ENCODE data around the gene DEPP1. TPM values are rescaled to one million over a fixed set of nuclear protein-coding genes. Genes with fewer than 3 reads are reported as not detected.
"Not testable (repeated sequence)": the region's sequence is repeated elsewhere in the genome, so short reads cannot be mapped to it uniquely, and the experiment has no call there.

The DEPP1 gene
- 10 to 100 TPM in 1 of 4 donors, 1 to 10 TPM in 3; 7.2 to 30.0 (median 7.9) TPM for polyA plus RNA-seq (ENCODE audit: insufficient read length in 4 of 4)

- peak; percentile 89 to 96 (median 92) for DNase-seq (ENCODE audit: low read depth in 4 of 4, low spot score in 3 of 4)
Observed at GRCh38 chr10:44978570-44979280, at the start of gene DEPP1. DEPP1 (minus strand) TSS chr10:44978809; CDS start chr10:44978030, 779 bp downstream.

GRCh38 chr10:45023426-45023825 is 44.8 kb upstream of the DEPP1 start:
- no peak for DNase-seq (ENCODE audit: low read depth in 4 of 4, low spot score in 3 of 4)

DNA sequence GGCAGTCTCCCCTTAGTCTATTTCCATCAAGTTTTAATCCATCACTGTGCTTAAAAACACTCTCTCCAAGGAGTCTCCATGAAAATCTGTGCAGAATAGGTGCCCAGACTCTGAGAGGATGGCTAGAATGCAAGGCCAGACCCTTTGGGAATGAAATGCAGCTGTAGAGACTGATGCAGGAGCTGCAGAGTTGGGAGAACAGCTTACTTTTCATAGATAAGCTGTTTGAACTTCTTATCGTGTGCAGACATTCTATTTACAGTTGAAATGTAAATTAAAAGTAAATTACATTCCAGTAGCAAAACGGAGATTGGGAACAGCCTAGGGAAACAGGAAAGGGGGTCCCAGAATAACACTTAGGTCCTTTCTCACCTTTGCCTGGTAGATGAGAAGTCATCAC is 37.0 kb upstream of the DEPP1 start:
- no peak for DNase-seq (ENCODE audit: low read depth in 4 of 4, low spot score in 3 of 4)

- not testable (repeated sequence) for DNase-seq (ENCODE audit: low read depth in 4 of 4, low spot score in 3 of 4)
Observed at GRCh38 chr10:45014557-45014956, 35.9 kb upstream of the DEPP1 start.

DNA sequence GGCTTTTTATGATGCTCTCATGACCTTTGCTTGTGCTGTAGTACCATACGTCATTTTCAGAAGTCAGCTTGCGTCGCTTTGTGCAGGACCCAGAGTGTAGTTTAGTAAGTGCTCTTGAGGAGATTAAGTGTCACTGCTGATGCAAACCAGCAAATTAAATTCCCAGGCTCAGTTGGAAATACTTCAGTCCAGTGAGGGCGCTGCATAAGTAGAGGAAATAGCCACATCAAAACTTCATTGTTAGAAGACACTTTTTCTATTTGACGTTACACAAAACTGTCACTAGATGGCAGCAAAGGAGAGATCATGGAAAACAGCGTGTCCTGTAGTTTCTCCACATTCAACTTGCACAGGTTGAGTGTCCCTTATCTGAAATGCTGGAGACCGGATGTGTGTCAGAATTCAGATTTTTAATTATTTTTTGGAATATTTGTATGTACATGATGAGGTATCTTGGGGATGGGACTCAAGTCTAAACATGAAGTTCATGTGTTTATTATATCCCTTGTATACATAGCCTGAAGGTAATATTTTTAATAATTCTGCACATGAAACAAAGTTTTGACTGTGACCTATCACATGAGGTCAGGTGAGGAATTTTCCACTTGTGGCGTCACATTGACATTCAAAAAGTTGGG is 30.0 kb upstream of the DEPP1 start:
- DNase-seq (ENCODE audit: low read depth in 4 of 4, low spot score in 3 of 4) = peak in 3 of 4 donors; percentile 74 to 84 (median 83)

DNA sequence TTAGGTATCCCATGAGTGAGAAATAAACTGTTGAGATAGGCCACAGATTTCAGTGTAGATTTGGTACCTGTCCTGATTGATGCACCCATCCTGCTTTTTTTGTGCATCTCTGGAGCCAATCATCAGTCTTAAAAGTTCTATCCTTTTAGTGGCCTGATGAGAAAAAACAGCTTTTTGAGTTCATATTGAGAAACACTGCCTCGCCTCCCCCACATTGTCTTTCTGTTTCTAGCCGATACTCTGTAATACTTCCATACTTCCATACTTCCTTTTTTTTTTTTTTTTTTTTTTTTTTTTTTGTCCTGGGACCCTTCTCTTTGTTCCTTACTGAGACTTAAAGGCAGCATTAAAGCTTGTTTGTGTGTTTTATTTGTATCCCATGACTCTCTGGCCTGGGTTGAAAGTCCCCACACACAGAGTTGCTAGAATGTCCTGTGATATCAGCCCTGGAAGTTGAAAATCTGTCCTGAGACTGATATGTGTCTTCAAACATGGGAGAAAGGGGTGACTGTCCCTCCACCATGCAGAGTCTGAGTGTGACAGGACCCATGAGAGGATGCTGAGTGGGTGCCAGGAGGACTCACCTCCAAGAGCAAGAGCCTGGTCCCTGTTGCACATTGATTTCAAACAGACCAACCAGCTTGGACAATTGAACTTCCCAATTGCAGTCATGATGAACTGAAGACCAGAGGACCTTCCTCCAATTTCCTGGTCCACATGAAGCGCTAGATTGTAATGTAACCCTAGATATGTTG is 27.8 kb upstream of the DEPP1 start:
- DNase-seq (ENCODE audit: low read depth in 4 of 4, low spot score in 3 of 4) = no peak

- no peak for DNase-seq (ENCODE audit: low read depth in 4 of 4, low spot score in 3 of 4)
Observed at GRCh38 chr10:45005284-45005683, 26.7 kb upstream of the DEPP1 start.

DNA sequence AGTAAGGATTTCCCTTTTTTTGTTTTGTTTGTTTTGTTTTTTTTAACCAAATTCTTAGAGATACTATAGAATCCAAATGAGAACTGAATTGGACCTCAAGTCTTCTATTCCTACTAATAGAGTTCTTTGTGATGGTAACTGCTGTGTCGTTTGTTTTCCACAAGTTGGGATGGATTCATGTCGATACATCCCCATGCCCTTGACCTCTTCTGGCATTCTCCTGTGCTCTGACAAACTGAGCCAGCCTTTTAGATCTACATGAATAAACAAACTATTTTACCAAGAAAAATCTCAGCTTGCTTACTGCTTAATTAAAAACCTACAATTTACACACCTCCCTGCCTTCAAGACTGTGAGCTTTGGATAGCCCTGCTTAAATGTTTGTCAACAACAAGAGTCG is 26.1 kb upstream of the DEPP1 start:
- no peak for DNase-seq (ENCODE audit: low read depth in 4 of 4, low spot score in 3 of 4)

DNA sequence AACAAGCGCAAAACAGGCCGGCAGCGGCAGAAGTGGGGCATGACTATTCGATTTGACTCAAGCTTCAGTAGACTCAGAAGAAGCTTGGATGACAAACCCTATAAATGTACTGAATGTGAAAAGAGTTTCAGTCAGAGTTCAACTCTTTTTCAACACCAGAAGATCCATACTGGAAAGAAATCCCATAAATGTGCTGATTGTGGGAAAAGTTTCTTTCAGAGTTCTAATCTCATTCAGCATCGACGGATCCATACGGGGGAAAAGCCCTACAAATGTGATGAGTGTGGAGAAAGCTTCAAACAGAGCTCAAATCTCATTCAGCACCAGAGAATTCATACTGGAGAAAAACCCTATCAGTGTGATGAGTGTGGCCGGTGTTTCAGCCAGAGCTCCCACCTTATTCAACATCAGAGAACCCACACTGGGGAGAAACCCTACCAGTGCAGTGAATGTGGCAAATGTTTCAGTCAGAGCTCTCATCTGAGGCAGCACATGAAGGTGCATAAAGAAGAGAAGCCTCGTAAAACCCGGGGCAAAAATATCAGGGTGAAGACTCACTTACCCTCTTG is 24.9 kb upstream of the DEPP1 start:
- no peak for DNase-seq (ENCODE audit: low read depth in 4 of 4, low spot score in 3 of 4)

GRCh38 chr10:45001381-45002148 is 23.0 kb upstream of the DEPP1 start:
- peak in 2 of 4 donors; percentile 25 to 39 for DNase-seq (ENCODE audit: low read depth in 4 of 4, low spot score in 3 of 4)

GRCh38 chr10:45000752-45001380 is 22.3 kb upstream of the DEPP1 start, which contains the start of gene ZNF22:
ZNF22 (plus strand) TSS chr10:45000923; CDS start chr10:45003369, 2,446 bp downstream.
- peak in 3 of 4 donors; percentile 73 to 80 (median 74) for DNase-seq (ENCODE audit: low read depth in 4 of 4, low spot score in 3 of 4)

- DNase-seq (ENCODE audit: low read depth in 4 of 4, low spot score in 3 of 4) = peak in 1 of 4 donors; percentile 33
Observed at GRCh38 chr10:45000138-45000751, 21.6 kb upstream of the DEPP1 start.

- DNase-seq (ENCODE audit: low read depth in 4 of 4, low spot score in 3 of 4) = no peak
Observed at GRCh38 chr10:44998146-44998631, 19.6 kb upstream of the DEPP1 start.

- no peak for DNase-seq (ENCODE audit: low read depth in 4 of 4, low spot score in 3 of 4)
Observed at GRCh38 chr10:44997105-44997748, 18.6 kb upstream of the DEPP1 start.

GRCh38 chr10:44995914-44996669 is 17.5 kb upstream of the DEPP1 start:
- no peak for DNase-seq (ENCODE audit: low read depth in 4 of 4, low spot score in 3 of 4)

- no peak for DNase-seq (ENCODE audit: low read depth in 4 of 4, low spot score in 3 of 4)
Observed at GRCh38 chr10:44995581-44995913, 16.9 kb upstream of the DEPP1 start.

- no peak for DNase-seq (ENCODE audit: low read depth in 4 of 4, low spot score in 3 of 4)
Observed at GRCh38 chr10:44994752-44995530, 16.3 kb upstream of the DEPP1 start.

Data from left renal pelvis (tissue), 4 donors.